Measurements from ENCODE around the gene ASB8. TPM values are rescaled to one million over a fixed set of nuclear protein-coding genes. Genes with fewer than 3 reads are reported as not detected.

ASB8 gene
- total and polyA plus RNA-seq, 2 experiments from 2014 or later = 47.9 to 53.0 TPM

- Histone ChIP-seq H3K9me3 (ENCODE audit: low read depth) (no peaks in the 10 kb centered on the region), H3K4me3 (no peak overlapping the region), H3K4me1 (ENCODE audit: low read depth) (no peaks in the 10 kb centered on the region), H3K36me3 (no peaks in the 10 kb centered on the region), H3K27ac (no peak overlapping the region), H3K27me3 (peaks cover 95% of the 10 kb centered on the region)
- no peak for TF ChIP-seq CTCF (IDR thresholded peaks at IDR 0.05; ENCODE audit: low read depth, low read length)
- no peak for DNase-seq (ENCODE audit: low read depth in 1 of 2, low spot score in 1 of 2)
These were observed 30.8 kb upstream of the ASB8 start for GRCh38 chr12:48187916-48188695.

DNA sequence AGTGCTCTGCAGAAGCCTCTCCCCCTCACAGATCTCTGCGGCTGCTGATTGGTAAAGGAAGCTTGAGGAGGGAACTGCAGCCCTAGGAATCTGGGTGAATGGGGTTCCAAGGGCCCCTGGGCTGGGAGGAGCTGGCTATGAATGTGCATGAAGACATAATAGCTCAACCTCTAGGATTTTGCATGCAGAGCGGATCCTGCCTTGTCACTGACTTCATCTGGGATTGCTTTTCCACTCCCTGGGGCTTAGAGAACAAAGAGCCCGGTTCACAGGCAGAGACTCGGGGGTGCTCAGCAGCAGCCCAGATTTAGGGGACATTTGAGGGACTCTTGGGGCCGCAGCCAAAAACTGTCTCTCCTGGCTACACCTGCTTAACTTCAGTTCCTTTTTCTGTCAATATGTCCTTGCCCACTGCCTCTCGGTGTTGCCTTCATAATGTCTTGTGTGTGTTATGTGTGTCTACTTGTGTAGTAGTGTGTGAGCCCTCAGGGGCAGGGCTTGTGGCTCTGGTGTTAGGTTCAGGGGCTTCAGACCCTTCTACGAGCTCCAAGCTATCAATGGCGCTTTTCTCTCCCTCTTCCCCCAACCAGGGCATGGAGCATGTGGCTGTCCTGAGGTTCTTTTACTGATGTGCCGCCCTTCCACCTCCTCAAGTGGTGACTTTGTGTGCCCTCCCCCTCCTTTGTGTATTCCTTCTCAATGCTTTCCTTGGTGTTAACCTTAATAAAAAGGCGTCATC lies 28.0 kb upstream of the ASB8 start:
- H3K4me1 ChIP-seq (ENCODE audit: low read depth) = no peaks in the 10 kb centered on the region
- DNase-seq (ENCODE audit: low read depth in 1 of 2, low spot score in 1 of 2) = peak in 1 of 2 donors; percentile 27
- peaks cover 94% of the 10 kb centered on the region for H3K27me3 ChIP-seq
- H3K4me3 ChIP-seq = no peak overlapping the region
- H3K9me3 ChIP-seq (ENCODE audit: low read depth) = no peaks in the 10 kb centered on the region
- no peaks in the 10 kb centered on the region for H3K36me3 ChIP-seq
- no peak for TF ChIP-seq CTCF (IDR thresholded peaks at IDR 0.05; ENCODE audit: low read depth, low read length)
- H3K27ac ChIP-seq = no peak overlapping the region

GRCh38 chr12:48184549-48184922 lies 27.2 kb upstream of the ASB8 start:
- Histone ChIP-seq H3K27me3 (peaks cover 95% of the 10 kb centered on the region), H3K36me3 (no peaks in the 10 kb centered on the region), H3K4me3 (no peak overlapping the region), H3K4me1 (ENCODE audit: low read depth) (no peaks in the 10 kb centered on the region), H3K27ac (no peak overlapping the region), H3K9me3 (ENCODE audit: low read depth) (no peaks in the 10 kb centered on the region)
- DNase-seq (ENCODE audit: low read depth in 1 of 2, low spot score in 1 of 2) = no peak
- TF ChIP-seq CTCF (IDR thresholded peaks at IDR 0.05; ENCODE audit: low read depth, low read length) = no peak

GRCh38 chr12:48183876-48184548 lies 26.7 kb upstream of the ASB8 start:
- Histone ChIP-seq H3K27me3 (peaks cover 93% of the 10 kb centered on the region), H3K36me3 (no peaks in the 10 kb centered on the region), H3K27ac (no peak overlapping the region), H3K4me3 (peak overlapping the region; percentile 42), H3K4me1 (ENCODE audit: low read depth) (no peaks in the 10 kb centered on the region), H3K9me3 (ENCODE audit: low read depth) (no peaks in the 10 kb centered on the region)
- TF ChIP-seq CTCF (IDR thresholded peaks at IDR 0.05; ENCODE audit: low read depth, low read length) = no peak
- no peak for DNase-seq (ENCODE audit: low read depth in 1 of 2, low spot score in 1 of 2)

DNA sequence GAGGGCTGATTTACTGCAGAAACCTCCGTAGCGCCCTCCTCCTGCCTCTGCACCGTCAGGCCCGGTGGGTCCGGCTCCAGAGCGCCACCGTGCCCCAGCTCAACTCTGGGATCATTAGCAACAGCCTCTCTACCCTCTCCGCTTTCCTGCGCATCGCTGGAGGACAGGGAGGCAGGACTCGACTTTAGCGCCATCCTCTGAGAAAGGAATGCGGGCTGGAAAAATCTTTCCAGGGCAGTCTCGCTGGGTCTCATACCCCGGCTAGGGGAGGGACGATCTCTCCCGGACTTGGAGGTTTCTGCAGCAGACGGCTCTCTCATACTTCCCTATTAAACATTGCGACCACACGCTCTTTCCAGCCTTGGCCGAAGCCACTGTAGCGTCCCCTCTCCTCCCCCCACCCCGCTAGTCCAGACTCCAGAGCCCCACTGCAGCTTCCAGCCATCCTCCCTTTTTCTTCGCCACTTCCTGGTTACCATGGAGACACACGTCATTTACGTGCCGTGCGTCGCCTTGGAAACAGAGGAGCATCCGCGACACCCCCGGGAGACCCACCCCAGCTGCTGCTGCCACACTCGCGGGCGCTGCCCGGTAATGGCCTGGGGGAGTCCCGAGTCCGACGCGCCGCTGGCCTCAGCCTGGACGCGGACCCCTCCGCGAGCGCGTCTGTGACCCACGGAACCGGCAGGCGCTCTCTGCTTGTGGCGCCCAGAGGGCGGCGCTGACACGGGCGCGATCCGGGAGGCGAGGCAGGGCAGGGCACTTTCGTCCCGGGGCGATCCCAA lies 26.0 kb upstream of the ASB8 start, which contains the start of gene CCDC184:
CCDC184 (plus strand) TSS at position 554 of the 785 bp plus-strand sequence. CDS start 479 bp downstream, outside the sequence.
- H3K4me1 ChIP-seq (ENCODE audit: low read depth) = no peaks in the 10 kb centered on the region
- no peaks in the 10 kb centered on the region for H3K36me3 ChIP-seq
- H3K27ac ChIP-seq = no peak within 1 kb of the TSS
- TF ChIP-seq CTCF (IDR thresholded peaks at IDR 0.05; ENCODE audit: low read depth, low read length) = peak; percentile 45
- H3K9me3 ChIP-seq (ENCODE audit: low read depth) = no peaks in the 10 kb centered on the region
- H3K27me3 ChIP-seq = peaks cover 86% of the 10 kb centered on the region
- peak within 1 kb of the TSS; percentile 42 for H3K4me3 ChIP-seq
- peak; percentile 62 to 82 for DNase-seq (ENCODE audit: low read depth in 1 of 2, low spot score in 1 of 2)
